OCI-LY7 (cell line): ENCODE data around the gene KRT6C. TPM values are rescaled to one million over a fixed set of nuclear protein-coding genes. Genes with fewer than 3 reads are reported as not detected.

Experiments
- BruUV-seq: library from RNA; stranded (reverse); fragments of 400-500 nt; replicated peaks from 2 replicates; lab custom pipeline; 2021; lab: Mats Ljungman, UMichigan
- CTCF ChIA-PET: fragments of 300-600 bp; sonication (Branson Sonifier 250); formaldehyde crosslinking; loops from one replicate; lab custom pipeline; 2022; ENCODE audit warnings: antibody characterized with exemption; ENCODE audit not compliant: unreplicated experiment; lab: Charles Lee
- POLR2A ChIA-PET: fragments of 300-600 bp; sonication (Branson Sonifier 250); formaldehyde crosslinking; loops from one replicate; lab custom pipeline; 2022; ENCODE audit warnings: antibody characterized with exemption; lab: Charles Lee
- DNase-seq: peaks from one replicate; pipeline ENCODE4 v3.0.0-alpha.2; 2015; ENCODE audit warnings: low spot score
- H2AFZ ChIP-seq: fragments of 200-600 bp; sonication (generic), shearing (Covaris generic); 2 replicates; pipeline ENCODE4 v1.6.1; 2014; ENCODE audit warnings: mild to moderate bottlenecking, antibody characterized with exemption, low read length, moderate library complexity
- H3K27ac ChIP-seq: fragments of 200-600 bp; sonication (generic); 2 replicates; pipeline ENCODE4 v1.5.1; 2014; ENCODE audit warnings: mixed run types, low read depth, mild to moderate bottlenecking, moderate library complexity, low read length, inconsistent platforms; ENCODE audit not compliant: poor library complexity, severe bottlenecking
- H3K36me3 ChIP-seq: fragments of 200-600 bp; sonication (generic); 2 replicates; pipeline ENCODE4 v1.6.1; 2014; ENCODE audit warnings: mild to moderate bottlenecking, antibody characterized with exemption, low read length, moderate library complexity, mixed read lengths; ENCODE audit not compliant: insufficient read depth
- H3K4me1 ChIP-seq: fragments of 200-600 bp; sonication (generic); 2 replicates; pipeline ENCODE4 v1.5.1; 2014; ENCODE audit warnings: mild to moderate bottlenecking, low read length; ENCODE audit not compliant: insufficient read depth, poor library complexity, severe bottlenecking
- H3K4me2 ChIP-seq: fragments of 200-600 bp; sonication (generic); 2 replicates; pipeline ENCODE4 v1.6.1; 2014; ENCODE audit warnings: mild to moderate bottlenecking, low read length
- H3K4me3 ChIP-seq: fragments of 200-600 bp; sonication (generic); 2 replicates; pipeline ENCODE4 v1.5.1; 2014; ENCODE audit warnings: mild to moderate bottlenecking, low read depth, low read length; ENCODE audit not compliant: poor library complexity, severe bottlenecking
- H3K79me2 ChIP-seq: fragments of 200-600 bp; sonication (generic); 2 replicates; pipeline ENCODE4 v1.6.1; 2016; ENCODE audit warnings: low read depth, mild to moderate bottlenecking, low read length, moderate library complexity, mixed read lengths; ENCODE audit not compliant: insufficient read depth
- H3K9me2 ChIP-seq: fragments of 200-600 bp; sonication (generic); 2 replicates; pipeline ENCODE4 v1.6.1; 2016; ENCODE audit warnings: mild to moderate bottlenecking, low read length, mixed read lengths; ENCODE audit not compliant: insufficient read depth
- H3K9me3 ChIP-seq: fragments of 200-600 bp; sonication (generic); 2 replicates; pipeline ENCODE4 v1.6.1; 2014; ENCODE audit warnings: mild to moderate bottlenecking, mixed run types, low read length, mixed read lengths
- H4K20me1 ChIP-seq: fragments of 200-600 bp; sonication (generic); 2 replicates; pipeline ENCODE4 v1.6.1; 2014; ENCODE audit warnings: mild to moderate bottlenecking, antibody characterized with exemption, low read length, moderate library complexity, mixed read lengths; ENCODE audit not compliant: insufficient read depth
- CTCF ChIP-seq: fragments of 200-600 bp; sonication (generic); conservative IDR thresholded peaks from 2 replicates; pipeline ENCODE4 v1.5.1; 2014; ENCODE audit warnings: mild to moderate bottlenecking, antibody characterized with exemption, low read length, moderate library complexity, mixed read lengths
- EZH2phosphoT487 ChIP-seq: fragments of 200-600 bp; sonication (generic); IDR thresholded peaks from 2 replicates; pipeline ENCODE4 v1.6.1; 2018; ENCODE audit warnings: low read depth, borderline replicate concordance, mild to moderate bottlenecking, mixed run types, antibody characterized with exemption, low read length, moderate library complexity, mixed read lengths
- intact Hi-C: fragments of 100-400 bp; cut with micrococcal nuclease; formaldehyde crosslinking; loops from one replicate; pipeline ENCODE4 v1.10.0; 2022; ENCODE audit not compliant: unreplicated experiment
- total RNA-seq, 2 experiments: library from RNA; depleted of rRNA in 1 of 2; stranded (reverse); fragments of >200 nt in 1 of 2; shearing (Covaris generic) in 1 of 2; gene quantifications; 2 replicates each; pipeline ENCODE4 v1.2.3, GENCODE V29; 2014 to 2022

The KRT6C gene
- total RNA-seq, 2 experiments from 2014 or later: not detected

- Histone ChIP-seq H3K4me2 (no peak overlapping the region), H3K9me2 (no peaks in the 10 kb centered on the region), H3K9me3 (no peaks in the 10 kb centered on the region), H3K4me3 (no peak overlapping the region), H4K20me1 (no peaks in the 10 kb centered on the region), H3K79me2 (no peaks in the 10 kb centered on the region), H3K4me1 (no peaks in the 10 kb centered on the region), H2AFZ (no peak overlapping the region), H3K27ac (no peak overlapping the region), H3K36me3 (no peaks in the 10 kb centered on the region)
- BruUV-seq: no TSS peak
- intact Hi-C loops: no loop called here
- ChIA-PET CTCF (no interaction called here), POLR2A (no interaction called here)
- DNase-seq: no peak
- TF ChIP-seq CTCF (no peak), EZH2phosphoT487 (no peak)
Measured at GRCh38 chr12:52435659-52435999, 38.0 kb downstream of the KRT6C start.

GRCh38 chr12:52434760-52435530 lies 38.7 kb downstream of the KRT6C start:
- ChIA-PET POLR2A (no interaction called here), CTCF (no interaction called here)
- intact Hi-C loops: no loop called here
- TF ChIP-seq CTCF: no peak
- TF ChIP-seq EZH2phosphoT487: no peak
- no peak overlapping the region for H3K27ac ChIP-seq
- no peaks in the 10 kb centered on the region for H3K9me3 ChIP-seq
- no peaks in the 10 kb centered on the region for H3K79me2 ChIP-seq
- no peak overlapping the region for H2AFZ ChIP-seq
- no TSS peak for BruUV-seq
- no peak for DNase-seq
- H3K9me2 ChIP-seq: no peaks in the 10 kb centered on the region
- no peaks in the 10 kb centered on the region for H3K4me1 ChIP-seq
- no peaks in the 10 kb centered on the region for H3K36me3 ChIP-seq
- no peak overlapping the region for H3K4me3 ChIP-seq
- no peaks in the 10 kb centered on the region for H4K20me1 ChIP-seq
- H3K4me2 ChIP-seq: no peak overlapping the region

DNA sequence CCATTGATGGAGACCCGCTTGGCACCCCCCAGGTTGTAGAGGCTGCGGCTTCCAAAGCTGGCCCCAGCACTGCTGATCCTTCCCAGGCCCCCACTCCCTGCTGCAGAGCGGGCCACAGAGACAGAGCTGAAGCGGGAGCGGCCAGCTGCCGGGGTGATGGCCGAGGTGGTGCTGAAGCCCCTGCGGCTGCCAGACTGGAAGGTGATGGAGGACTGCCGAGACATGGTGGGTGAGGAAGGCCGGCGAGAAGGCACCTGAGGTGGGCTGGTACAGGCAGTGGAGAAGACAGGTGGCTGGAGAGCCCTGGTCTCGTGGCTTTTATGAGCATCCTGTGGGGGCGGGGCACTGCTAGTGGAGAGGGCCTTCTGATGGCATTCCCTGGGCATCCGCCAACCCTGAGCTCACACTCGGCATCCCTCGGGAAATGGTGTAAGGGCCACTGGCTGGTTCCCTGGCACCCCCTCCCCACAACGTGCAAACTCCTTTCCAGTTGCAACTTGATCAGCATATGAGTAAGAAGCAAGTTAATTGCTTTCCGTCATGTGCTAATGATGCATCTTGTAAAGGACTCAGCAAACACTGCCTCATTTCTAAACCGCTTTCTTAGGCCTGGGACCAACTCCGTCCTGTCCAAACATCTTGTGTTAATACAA lies 39.4 kb downstream of the KRT6C start, which contains the start of gene KRT75:
Gene KRT75, minus strand, starts transcription at position 291 of the 653 bp plus-strand sequence. Its CDS starts 67 bp downstream, at position 224.
- ChIA-PET POLR2A (no interaction called here), CTCF (no interaction called here)
- Histone ChIP-seq H2AFZ (no peak within 1 kb of the TSS), H3K9me2 (no peaks in the 10 kb centered on the region), H3K36me3 (no peaks in the 10 kb centered on the region), H3K79me2 (no peaks in the 10 kb centered on the region), H3K27ac (no peak within 1 kb of the TSS), H3K4me3 (no peak within 1 kb of the TSS), H3K4me2 (no peak within 1 kb of the TSS), H3K9me3 (no peaks in the 10 kb centered on the region), H3K4me1 (no peaks in the 10 kb centered on the region), H4K20me1 (no peaks in the 10 kb centered on the region)
- intact Hi-C loops: no loop called here
- TF ChIP-seq EZH2phosphoT487 (no peak), CTCF (no peak)
- BruUV-seq: no TSS peak
- no peak for DNase-seq
